GM21825 (cell line): ENCODE measurements around the gene MYOG.

Source experiments
- ATAC-seq: cut with Tn5 transposase; IDR thresholded peaks from one replicate; pipeline ENCODE4 v1.9.1; 2021; ENCODE audit warnings: mild to moderate bottlenecking, moderate library complexity; ENCODE audit not compliant: unreplicated experiment

MYOG gene

GRCh38 chr1:203034422-203035110 is 51.2 kb downstream of the MYOG start:
- ATAC-seq = no peak

- no peak for ATAC-seq
Observed at GRCh38 chr1:203033917-203034316, 51.9 kb downstream of the MYOG start.

DNA sequence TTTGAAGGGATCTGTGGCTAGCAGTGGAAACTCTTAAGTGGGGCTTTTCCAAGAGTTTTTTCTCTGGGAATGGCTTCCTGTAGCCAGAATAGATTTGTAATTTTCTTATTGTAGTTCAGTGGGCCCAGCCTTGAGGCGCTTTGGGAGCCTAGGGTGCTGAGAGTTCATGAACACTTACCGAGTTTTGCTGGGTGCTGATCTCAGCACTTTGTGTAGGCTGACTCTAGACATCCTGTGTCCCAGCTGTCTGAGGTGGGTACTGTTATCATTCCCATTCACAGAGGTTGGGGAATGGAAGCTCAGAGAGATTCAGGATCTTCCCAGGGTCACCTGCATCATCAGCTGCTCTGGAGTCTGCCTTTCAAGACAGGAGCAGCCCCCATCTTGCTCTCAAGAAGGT is 52.5 kb downstream of the MYOG start:
- ATAC-seq = no peak
